Fibroblast of lung (primary cell): ENCODE measurements around the gene DET1. TPM values are rescaled to one million over a fixed set of nuclear protein-coding genes. Genes with fewer than 3 reads are reported as not detected.
"Not testable (repeated sequence)": the region's sequence is repeated elsewhere in the genome, so short reads cannot be mapped to it uniquely, and the experiment has no call there.

Experiments
- DNase-seq, 2 donors: peaks; one replicate each; pipeline versions ENCODE4 v3.0.0 to v3.0.0-alpha.2; 2010; ENCODE audit warnings: low read depth in 2 of 2
- H2AFZ ChIP-seq: 2 replicates; pipeline ENCODE4 v1.5.1; 2012; ENCODE audit warnings: low read length, control low read depth, inconsistent platforms
- H3K27ac ChIP-seq: 2 replicates; pipeline ENCODE4 v1.5.1; 2011; ENCODE audit warnings: low read length, control low read depth; ENCODE audit not compliant: insufficient read depth
- H3K27me3 ChIP-seq: 2 replicates; pipeline ENCODE4 v1.5.1; 2011; ENCODE audit warnings: mild to moderate bottlenecking, low read length; ENCODE audit not compliant: control insufficient read depth, insufficient read depth
- H3K36me3 ChIP-seq: 2 replicates; pipeline ENCODE4 v1.5.1; 2011; ENCODE audit warnings: low read length; ENCODE audit not compliant: control insufficient read depth, insufficient read depth
- H3K4me1 ChIP-seq: 2 replicates; pipeline ENCODE4 v1.5.1; 2011; ENCODE audit warnings: low read length; ENCODE audit not compliant: control insufficient read depth, insufficient read depth; ENCODE audit errors: extremely low read depth
- H3K4me2 ChIP-seq: 2 replicates; pipeline ENCODE4 v1.5.1; 2011; ENCODE audit warnings: low read length, control low read depth; ENCODE audit not compliant: insufficient read depth; ENCODE audit errors: extremely low read depth
- H3K4me3 ChIP-seq, 4 experiments: fragments of 200-600 bp in 1 of 4; sonication (generic) in 1 of 4; replicated peaks in 1 of 4; 2 replicates each; pipeline ENCODE4 v1.5.1; 2011 to 2016; ENCODE audit warnings: low read length in 4 of 4, low read depth in 3 of 4, mild to moderate bottlenecking in 3 of 4, control low read depth in 2 of 4, inconsistent platforms in 1 of 4, mixed read lengths in 1 of 4; ENCODE audit not compliant: insufficient read depth in 1 of 4; ENCODE audit errors: control extremely low read depth in 1 of 4
- H3K79me2 ChIP-seq: 2 replicates; pipeline ENCODE4 v1.5.1; 2012; ENCODE audit warnings: mild to moderate bottlenecking, low read length, inconsistent platforms; ENCODE audit not compliant: control insufficient read depth, insufficient read depth
- H3K9ac ChIP-seq: 2 replicates; pipeline ENCODE4 v1.5.1; 2011; ENCODE audit warnings: mild to moderate bottlenecking, low read length, control low read depth; ENCODE audit not compliant: insufficient read depth
- H3K9me3 ChIP-seq: 2 replicates; pipeline ENCODE4 v1.5.1; 2012; ENCODE audit warnings: low read depth, low read length; ENCODE audit not compliant: control insufficient read depth, insufficient read depth
- H4K20me1 ChIP-seq: 2 replicates; pipeline ENCODE4 v1.5.1; 2011; ENCODE audit warnings: low read length; ENCODE audit not compliant: control insufficient read depth, insufficient read depth; ENCODE audit errors: extremely low read depth
- CTCF ChIP-seq, 2 donors: IDR thresholded peaks in 1 of 2; conservative IDR thresholded peaks in 1 of 2; 1 replicate in 1 of 2; 2 replicates in 1 of 2; pipeline ENCODE4 v1.5.1; 2011 to 2012; ENCODE audit warnings: low read length in 2 of 2, control low read depth in 1 of 2, inconsistent platforms in 1 of 2, low read depth in 1 of 2, mild to moderate bottlenecking in 1 of 2
- EZH2 ChIP-seq: IDR thresholded peaks from 2 replicates; pipeline ENCODE4 v1.5.1; 2012; ENCODE audit warnings: low read length, control low read depth, mild to moderate bottlenecking; ENCODE audit errors: missing control alignments
- polyA plus RNA-seq, 2 donors: library from polyadenylated mRNA; depleted of rRNA in 1 of 2; stranded (reverse) in 1 of 2; unstranded in 1 of 2; fragments of >200 nt; gene quantifications; 2 replicates each; pipeline ENCODE4 v1.2.1, GENCODE V29; 2011 to 2012; ENCODE audit warnings: missing spikeins in 1 of 2
- total RNA-seq: library from RNA; depleted of rRNA; stranded (reverse); fragments of >200 nt; gene quantifications from 2 replicates; pipeline ENCODE4 v1.2.1, GENCODE V29; 2014

DET1 gene
- total and polyA plus RNA-seq, 2 donors (not counting 1 experiment from before 2014, with no cell fraction given) = 6.4 to 8.9 TPM

- Histone ChIP-seq H2AFZ (no peak overlapping the region), H3K36me3 (no peaks in the 10 kb centered on the region), H3K27ac (no peak overlapping the region), H3K9ac (no peak overlapping the region), H3K4me1 (no peaks in the 10 kb centered on the region), H3K4me2 (no peak overlapping the region), H3K27me3 (no peaks in the 10 kb centered on the region), H3K79me2 (no peaks in the 10 kb centered on the region), H4K20me1 (no peaks in the 10 kb centered on the region), H3K9me3 (no peaks in the 10 kb centered on the region), H3K4me3 (no peak overlapping the region)
- DNase-seq = no peak
- TF ChIP-seq EZH2 (no peak), CTCF (conservative IDR thresholded peaks at IDR 0.05 in 1 of 2, IDR thresholded peaks at IDR 0.05 in 1 of 2; ENCODE audit: low read depth in 1 of 2, low read length in 2 of 2) (no peak)
Observed at GRCh38 chr15:88543065-88543776, 3.3 kb downstream of the DET1 start.

GRCh38 chr15:88542342-88542733 is 4.1 kb downstream of the DET1 start:
- TF ChIP-seq EZH2 (no peak), CTCF (conservative IDR thresholded peaks at IDR 0.05 in 1 of 2, IDR thresholded peaks at IDR 0.05 in 1 of 2; ENCODE audit: low read depth in 1 of 2, low read length in 2 of 2) (no peak)
- no peak for DNase-seq
- H3K4me2 ChIP-seq = no peak overlapping the region
- no peaks in the 10 kb centered on the region for H3K9me3 ChIP-seq
- H3K4me3 ChIP-seq = no peak overlapping the region
- no peak overlapping the region for H3K27ac ChIP-seq
- no peaks in the 10 kb centered on the region for H3K27me3 ChIP-seq
- H3K79me2 ChIP-seq = no peaks in the 10 kb centered on the region
- H3K4me1 ChIP-seq = no peaks in the 10 kb centered on the region
- H3K36me3 ChIP-seq = no peaks in the 10 kb centered on the region
- no peak overlapping the region for H2AFZ ChIP-seq
- H4K20me1 ChIP-seq = no peaks in the 10 kb centered on the region
- no peak overlapping the region for H3K9ac ChIP-seq

- Histone ChIP-seq H3K36me3 (no peaks in the 10 kb centered on the region), H3K79me2 (no peaks in the 10 kb centered on the region), H3K27ac (no peak overlapping the region), H3K27me3 (no peaks in the 10 kb centered on the region), H4K20me1 (no peaks in the 10 kb centered on the region), H2AFZ (no peak overlapping the region), H3K4me2 (no peak overlapping the region), H3K9me3 (no peaks in the 10 kb centered on the region), H3K9ac (no peak overlapping the region), H3K4me1 (no peaks in the 10 kb centered on the region), H3K4me3 (no peak overlapping the region)
- no peak for DNase-seq
- no peak for TF ChIP-seq EZH2
- TF ChIP-seq CTCF (conservative IDR thresholded peaks at IDR 0.05 in 1 of 2, IDR thresholded peaks at IDR 0.05 in 1 of 2; ENCODE audit: low read depth in 1 of 2, low read length in 2 of 2) = no peak
Observed at GRCh38 chr15:88541709-88542341, 4.7 kb downstream of the DET1 start.

GRCh38 chr15:88541111-88541510 is 5.4 kb downstream of the DET1 start:
- H2AFZ ChIP-seq, H3K27me3 ChIP-seq, H3K9me3 ChIP-seq, H3K36me3 ChIP-seq, H3K27ac ChIP-seq, H3K4me3 ChIP-seq, H3K9ac ChIP-seq, DNase-seq, H3K79me2 ChIP-seq, H3K4me1 ChIP-seq, H3K4me2 ChIP-seq, H4K20me1 ChIP-seq: not testable (repeated sequence)
